GM21447 (cell line): ENCODE data around the gene METRN.
"Not testable (repeated sequence)": the region's sequence is repeated elsewhere in the genome, so short reads cannot be mapped to it uniquely, and the experiment has no call there.

ENCODE experiments used
- ATAC-seq: cut with Tn5 transposase; IDR thresholded peaks from one replicate; pipeline ENCODE4 v1.9.1; 2021; ENCODE audit not compliant: unreplicated experiment

METRN gene

GRCh38 chr16:734208-734980 lies 19.5 kb downstream of the METRN start:
- ATAC-seq: no peak

GRCh38 chr16:734981-735881 lies 20.3 kb downstream of the METRN start:
- no peak for ATAC-seq

GRCh38 chr16:735982-736453 lies 21.1 kb downstream of the METRN start:
- no peak for ATAC-seq

GRCh38 chr16:736936-737481 lies 22.1 kb downstream of the METRN start:
- ATAC-seq: no peak

GRCh38 chr16:739560-740458 lies 24.9 kb downstream of the METRN start:
- no peak for ATAC-seq

- no peak for ATAC-seq
These were observed 25.5 kb downstream of the METRN start for GRCh38 chr16:740459-740763.

GRCh38 chr16:740764-741505 lies 26.0 kb downstream of the METRN start, which contains the start of gene CIAO3:
Gene CIAO3 (minus strand): TSS chr16:740997. CDS start chr16:740985, 12 bp downstream.
- peak; percentile 54 for ATAC-seq

- ATAC-seq: no peak
These were observed 27.2 kb downstream of the METRN start for GRCh38 chr16:741986-742629.

GRCh38 chr16:742894-743293 lies 28.0 kb downstream of the METRN start:
- not testable (repeated sequence) for ATAC-seq

- ATAC-seq: no peak
These were observed 29.0 kb downstream of the METRN start for GRCh38 chr16:743794-744500.

- no peak for ATAC-seq
These were observed 30.8 kb downstream of the METRN start for GRCh38 chr16:745739-746138.

GRCh38 chr16:746637-747036 lies 31.7 kb downstream of the METRN start:
- no peak for ATAC-seq

GRCh38 chr16:747978-748746 lies 33.2 kb downstream of the METRN start:
- ATAC-seq: no peak

- no peak for ATAC-seq
These were observed 34.1 kb downstream of the METRN start for GRCh38 chr16:749010-749409.

- no peak for ATAC-seq
These were observed 35.6 kb downstream of the METRN start for GRCh38 chr16:750485-750884.

- ATAC-seq: no peak
These were observed 36.5 kb downstream of the METRN start for GRCh38 chr16:751152-752006.

GRCh38 chr16:752007-752312 lies 37.0 kb downstream of the METRN start:
- no peak for ATAC-seq
